ENCODE measurements around the gene SNN. TPM values are rescaled to one million over a fixed set of nuclear protein-coding genes. Genes with fewer than 3 reads are reported as not detected.

SNN gene
- total and polyA plus RNA-seq, 2 of the 4 experiments (the other 2 are of a cell fraction) = 10.0 to 13.0 TPM

DNA sequence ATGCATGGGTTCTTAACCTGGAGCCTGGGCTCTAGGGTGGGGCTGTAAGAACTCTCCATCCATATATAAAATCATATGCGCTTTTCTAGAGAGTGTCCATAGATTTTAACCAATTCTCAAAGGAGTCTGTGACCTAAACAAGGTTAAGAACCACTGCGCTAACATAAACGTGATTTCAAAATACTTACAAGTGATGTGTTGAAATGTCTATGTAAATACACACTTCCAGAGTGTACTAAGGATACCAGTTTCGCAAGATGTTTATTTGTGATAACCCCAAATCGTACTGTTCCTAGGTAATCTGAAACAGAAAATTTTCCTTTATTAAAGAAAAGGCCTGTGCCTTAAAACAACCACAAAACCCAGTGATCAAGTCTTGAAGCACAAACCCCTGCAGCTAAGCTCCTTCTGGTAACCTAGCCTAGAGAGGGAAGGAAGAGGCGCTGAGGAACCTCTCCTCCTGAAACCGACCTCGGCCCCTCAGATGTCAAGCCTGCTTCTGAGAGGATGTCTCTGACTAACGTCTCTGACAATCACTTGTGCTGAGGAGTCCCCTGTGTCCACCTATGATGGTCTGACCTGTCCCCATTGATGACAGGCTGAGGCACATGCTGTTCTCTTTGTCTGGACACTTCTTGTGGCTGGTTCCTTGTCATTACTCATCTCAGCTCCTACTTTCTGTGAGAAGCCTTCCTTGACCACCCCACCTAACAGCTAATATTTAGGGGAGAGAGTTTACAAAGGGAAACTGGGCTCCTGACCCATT, 32.2 kb downstream of the SNN start:
- Histone ChIP-seq H3K36me3 (ENCODE audit: control insufficient read depth, insufficient read depth, low read length) (peaks cover 37% of the 10 kb centered on the region), H4K91ac (ENCODE audit: insufficient read depth, low read depth, low read length) (no peak overlapping the region), H4K20me1 (ENCODE audit: insufficient read depth, low read length) (peaks cover 37% of the 10 kb centered on the region), H2BK15ac (ENCODE audit: low read depth, low read length) (no peak overlapping the region), H3K18ac (ENCODE audit: low read depth, low read length) (no peak overlapping the region; the same call in 1 of the 2 replicates), H2BK5ac (ENCODE audit: low read depth, low read length, poor library complexity, severe bottlenecking) (no peak overlapping the region), H3K79me1 (ENCODE audit: low read depth in 1 of 2, low read length in 2 of 2) (peaks cover 37 to 54% of the 10 kb centered on the region in 2 experiments), H3K9me3 (ENCODE audit: control insufficient read depth, insufficient read depth, low read length) (no peaks in the 10 kb centered on the region), H3K4ac (ENCODE audit: low read depth, low read length) (no peak overlapping the region), H3K4me3 (ENCODE audit: insufficient read depth, low read depth, low read length) (no peak overlapping the region), H3K23ac (ENCODE audit: low read depth, low read length) (peak overlapping the region; percentile 24; the same call in 1 of the 2 replicates), H3K9me1 (ENCODE audit: insufficient read depth, low read length) (peaks cover 12% of the 10 kb centered on the region), H3K27me3 (ENCODE audit: control insufficient read depth, insufficient read depth, low read length) (no peaks in the 10 kb centered on the region), H4K5ac (ENCODE audit: low read depth, low read length) (no peak overlapping the region), H2AK5ac (ENCODE audit: low read depth, low read length) (no peak overlapping the region), H3K9ac (ENCODE audit: low read depth, low read length) (no peak overlapping the region), H2AFZ (replicated peaks; ENCODE audit: low read length, poor library complexity) (no peak overlapping the region), H3K56ac (ENCODE audit: extremely low read depth, insufficient read depth, low read length) (no peak overlapping the region), H4K8ac (ENCODE audit: low read depth in 2 of 2, low read length in 2 of 2) (no peak overlapping the region), H3K14ac (replicated peaks; ENCODE audit: low read depth, low read length) (no peak overlapping the region), H2BK20ac (ENCODE audit: low read depth, low read length) (no peak overlapping the region), H2BK120ac (ENCODE audit: low read depth, low read length) (no peak overlapping the region), H3K4me2 (ENCODE audit: low read depth, low read length) (peak overlapping the region; percentile 4; the same call in 1 of the 2 replicates), H3K27ac (ENCODE audit: insufficient read depth, low read length) (peak overlapping the region; percentile 1; the same call in 1 of the 2 replicates), H2AK9ac (replicated peaks; ENCODE audit: low read depth, low read length, poor library complexity) (no peak overlapping the region), H3K4me1 (ENCODE audit: control insufficient read depth, insufficient read depth, low read length) (peaks cover 4% of the 10 kb centered on the region)
- no TSS peak for BruUV-seq (replicated peaks)
- 76% methylated on average over 3 of the region's 9 CpGs; no CpG with 5 or more reads in 1 of the 2 experiments for WGBS, 2 experiments (ENCODE audit: extremely low coverage in 2 of 2, insufficient read length in 1 of 2)
- intact Hi-C loops (cut with micrococcal nuclease) (no loop called here), in situ Hi-C loops (cut with MboI; ENCODE audit: low sequenced_read_pairs) (no loop called here), dilution Hi-C loops (cut with HindIII; ENCODE audit: low sequenced_read_pairs, unreplicated experiment) (no loop called here)
- ATAC-seq (ENCODE audit: low read depth) (peak; percentile 14; the same call in 1 of the 2 replicates), DNase-seq (peak; percentile 42)
- CTCF ChIA-PET = interaction anchor here (1.5 kb wide), 1 partner anchor 9 kb away, joined by 3 read pairs; no protein-coding TSS in a partner anchor
- TF ChIP-seq POLR2A (IDR thresholded peaks at IDR 0.05; ENCODE audit: low read depth, low read length) (no peak), CEBPB (IDR thresholded peaks at IDR 0.05; ENCODE audit: low read depth, low read length) (peak; percentile 79), RAD21 (IDR thresholded peaks at IDR 0.05; ENCODE audit: low read length) (no peak)
- POLR2A ChIA-PET (ENCODE audit: unreplicated experiment) = interaction anchor here (0.6 kb wide), 1 partner anchor 155 kb away, joined by 7 read pairs; no protein-coding TSS in a partner anchor
